Endothelial cell of umbilical vein (primary cell): ENCODE results near the gene SH3RF3. TPM values are rescaled to one million over a fixed set of nuclear protein-coding genes. Genes with fewer than 3 reads are reported as not detected.

ENCODE experiments used
- BruUV-seq: library from RNA; stranded (reverse); fragments of 400-500 nt; replicated peaks from 2 replicates; lab custom pipeline; 2021; lab: Mats Ljungman, UMichigan
- CTCF ChIA-PET: fragments of 300-600, 350-600 bp; sonication (Branson Sonifier 250); formaldehyde crosslinking; loops from one replicate; lab custom pipeline; 2021; ENCODE audit warnings: antibody characterized with exemption, inconsistent platforms; lab: Charles Lee
- POLR2A ChIA-PET: fragments of 300-600, 350-600 bp; sonication (Branson Sonifier 250); formaldehyde crosslinking; loops from one replicate; lab custom pipeline; 2021; ENCODE audit warnings: antibody characterized with exemption, inconsistent platforms; lab: Charles Lee
- DNase-seq: peaks from one replicate; pipeline ENCODE4 v3.0.0-alpha.2; 2011; ENCODE audit warnings: low read depth, low spot score
- FAIRE-seq: peaks from 2 replicates; lab custom pipeline; 2011; peaks lifted over from hg19 to GRCh38; lab: Jason Lieb, UNC
- H2AFZ ChIP-seq: 2 replicates; pipeline ENCODE4 v1.6.0; 2012; ENCODE audit warnings: low read depth, low read length, control low read depth, inconsistent platforms
- H3K27ac ChIP-seq: 2 replicates; pipeline ENCODE4 v1.5.1; 2011; ENCODE audit warnings: low read depth, mild to moderate bottlenecking, control low read depth, low read length, moderate library complexity; ENCODE audit not compliant: insufficient read depth
- H3K27me3 ChIP-seq, 2 experiments: 2 replicates each; pipeline versions ENCODE4 v1.6.0 to v1.6.1; 2011; ENCODE audit warnings: low read length in 2 of 2, mixed read lengths in 1 of 2; ENCODE audit not compliant: control insufficient read depth in 2 of 2, insufficient read depth in 2 of 2
- H3K36me3 ChIP-seq, 2 experiments: 2 replicates in 1 of 2; 3 replicates in 1 of 2; pipeline ENCODE4 v1.5.1; 2011; ENCODE audit warnings: low read length in 2 of 2, mild to moderate bottlenecking in 1 of 2, moderate library complexity in 1 of 2; ENCODE audit not compliant: control insufficient read depth in 2 of 2, insufficient read depth in 2 of 2; ENCODE audit errors: extremely low read depth in 1 of 2
- H3K4me1 ChIP-seq: 3 replicates; pipeline ENCODE4 v1.5.1; 2011; ENCODE audit warnings: mild to moderate bottlenecking, low read length; ENCODE audit not compliant: control insufficient read depth, insufficient read depth; ENCODE audit errors: extremely low read depth
- H3K4me2 ChIP-seq: 2 replicates; pipeline ENCODE4 v1.6.1; 2011; ENCODE audit warnings: low read length, control low read depth, mixed read lengths; ENCODE audit not compliant: insufficient read depth
- H3K4me3 ChIP-seq, 3 experiments: fragments of 200-600 bp in 1 of 3; sonication (generic), shearing (Covaris generic) in 1 of 3; replicated peaks in 1 of 3; 2 replicates each; pipeline ENCODE4 v1.5.1; 2011 to 2016; ENCODE audit warnings: control low read depth in 3 of 3, low read length in 3 of 3, mild to moderate bottlenecking in 2 of 3, inconsistent platforms in 1 of 3, low read depth in 1 of 3, moderate library complexity in 1 of 3; ENCODE audit not compliant: insufficient read depth in 1 of 3
- H3K79me2 ChIP-seq: 2 replicates; pipeline ENCODE4 v1.6.0; 2012; ENCODE audit warnings: low read length, inconsistent platforms; ENCODE audit not compliant: control insufficient read depth, insufficient read depth
- H3K9ac ChIP-seq: replicated peaks from 2 replicates; pipeline ENCODE3; 2011; ENCODE audit warnings: low read length, control low read depth; ENCODE audit not compliant: insufficient read depth; ENCODE audit errors: extremely low read depth
- H3K9me1 ChIP-seq: replicated peaks from 3 replicates; pipeline ENCODE4 v1.6.0; 2011; ENCODE audit warnings: mild to moderate bottlenecking, low read length; ENCODE audit not compliant: control insufficient read depth, insufficient read depth; ENCODE audit errors: extremely low read depth
- H3K9me3 ChIP-seq: replicated peaks from 2 replicates; pipeline ENCODE4 v1.5.1; 2012; ENCODE audit warnings: low read length, inconsistent platforms; ENCODE audit not compliant: control insufficient read depth, insufficient read depth
- H4K20me1 ChIP-seq: replicated peaks from 2 replicates; pipeline ENCODE3; 2011; ENCODE audit warnings: mild to moderate bottlenecking, low read length; ENCODE audit not compliant: control insufficient read depth, insufficient read depth; ENCODE audit errors: extremely low read depth
- CTCF ChIP-seq, 2 donors: IDR thresholded peaks; 1 replicate in 1 of 2; 2 replicates in 1 of 2; pipeline ENCODE4 v1.5.1; 2011; ENCODE audit warnings: low read length in 2 of 2, mild to moderate bottlenecking in 2 of 2, moderate library complexity in 2 of 2, control low read depth in 1 of 2, inconsistent platforms in 1 of 2, low read depth in 1 of 2; ENCODE audit not compliant: insufficient read depth in 1 of 2; ENCODE audit errors: extremely low read depth in 1 of 2
- JUN ChIP-seq: IDR thresholded peaks from 2 replicates; pipeline ENCODE4 v1.6.1; 2011; ENCODE audit warnings: borderline replicate concordance, low read depth; ENCODE audit not compliant: insufficient read length, insufficient read depth
- dilution Hi-C: fragments of 300-500 bp; cut with MboI; formaldehyde crosslinking; loops from one replicate; pipeline ENCODE4 v1.15.0; 2019; ENCODE audit warnings: low sequenced_read_pairs; ENCODE audit not compliant: extremely low pct_ligation_motif_present
- intact Hi-C: fragments of 100-400 bp; cut with micrococcal nuclease; formaldehyde crosslinking; loops from one replicate; pipeline ENCODE4 v1.10.0; 2022
- polyA plus RNA-seq, 4 experiments: library from polyadenylated mRNA; depleted of rRNA in 3 of 4; stranded (reverse) in 3 of 4; unstranded in 1 of 4; fragments of >200 nt; gene quantifications; 2 replicates each; pipeline versions ENCODE4 v1.2.1 to v1.2.3, GENCODE V29; 2011 to 2012; ENCODE audit warnings: missing spikeins in 1 of 4
- total RNA-seq: library from RNA; stranded (reverse); gene quantifications from 2 replicates; pipeline ENCODE4 v1.2.3, GENCODE V29; 2021

Gene SH3RF3
- total and polyA plus RNA-seq, 2 donors (not counting 3 experiments of a cell fraction or from before 2014, with no cell fraction given), result 3.8 to 14.7 TPM

- dilution Hi-C loops, result no loop called here
These were observed 130.0 kb downstream of the SH3RF3 start for GRCh38 chr2:109258905-109259540.

More at GRCh38 chr2:109258905-109259540, 130.0 kb downstream of the SH3RF3 start:
- TF ChIP-seq CTCF (IDR thresholded peaks at IDR 0.05; ENCODE audit: extremely low read depth in 1 of 2, insufficient read depth in 1 of 2, low read depth in 1 of 2, low read length in 2 of 2) (no peak), JUN (no peak)
- peaks cover 16% of the 10 kb centered on the region for H3K4me1 ChIP-seq
- FAIRE-seq, result no peak
- H3K9me1 ChIP-seq, result no peaks in the 10 kb centered on the region
- no peaks in the 10 kb centered on the region for H3K9me3 ChIP-seq
- H3K4me3 ChIP-seq, result no peak overlapping the region
- no peaks in the 10 kb centered on the region for H3K36me3 ChIP-seq
- no peak overlapping the region for H3K4me2 ChIP-seq
- no peak for DNase-seq
- H3K79me2 ChIP-seq, result peaks cover 4% of the 10 kb centered on the region
- no peaks in the 10 kb centered on the region for H4K20me1 ChIP-seq
- CTCF ChIA-PET, result interaction anchor here (1.2 to 2.7 kb wide), 2 partner anchors 251 kb away, joined by 3 to 9 read pairs; no protein-coding TSS in a partner anchor
- no peak overlapping the region for H2AFZ ChIP-seq
- H3K27me3 ChIP-seq, result no peaks in the 10 kb centered on the region
- H3K27ac ChIP-seq, result no peak overlapping the region
- POLR2A ChIA-PET, result no interaction called here
- no TSS peak for BruUV-seq
- H3K9ac ChIP-seq, result no peak overlapping the region
- intact Hi-C loops, result no loop called here
